ENCODE data around the gene CLCA2. TPM values are rescaled to one million over a fixed set of nuclear protein-coding genes. Genes with fewer than 3 reads are reported as not detected.

CLCA2 gene, protein sequence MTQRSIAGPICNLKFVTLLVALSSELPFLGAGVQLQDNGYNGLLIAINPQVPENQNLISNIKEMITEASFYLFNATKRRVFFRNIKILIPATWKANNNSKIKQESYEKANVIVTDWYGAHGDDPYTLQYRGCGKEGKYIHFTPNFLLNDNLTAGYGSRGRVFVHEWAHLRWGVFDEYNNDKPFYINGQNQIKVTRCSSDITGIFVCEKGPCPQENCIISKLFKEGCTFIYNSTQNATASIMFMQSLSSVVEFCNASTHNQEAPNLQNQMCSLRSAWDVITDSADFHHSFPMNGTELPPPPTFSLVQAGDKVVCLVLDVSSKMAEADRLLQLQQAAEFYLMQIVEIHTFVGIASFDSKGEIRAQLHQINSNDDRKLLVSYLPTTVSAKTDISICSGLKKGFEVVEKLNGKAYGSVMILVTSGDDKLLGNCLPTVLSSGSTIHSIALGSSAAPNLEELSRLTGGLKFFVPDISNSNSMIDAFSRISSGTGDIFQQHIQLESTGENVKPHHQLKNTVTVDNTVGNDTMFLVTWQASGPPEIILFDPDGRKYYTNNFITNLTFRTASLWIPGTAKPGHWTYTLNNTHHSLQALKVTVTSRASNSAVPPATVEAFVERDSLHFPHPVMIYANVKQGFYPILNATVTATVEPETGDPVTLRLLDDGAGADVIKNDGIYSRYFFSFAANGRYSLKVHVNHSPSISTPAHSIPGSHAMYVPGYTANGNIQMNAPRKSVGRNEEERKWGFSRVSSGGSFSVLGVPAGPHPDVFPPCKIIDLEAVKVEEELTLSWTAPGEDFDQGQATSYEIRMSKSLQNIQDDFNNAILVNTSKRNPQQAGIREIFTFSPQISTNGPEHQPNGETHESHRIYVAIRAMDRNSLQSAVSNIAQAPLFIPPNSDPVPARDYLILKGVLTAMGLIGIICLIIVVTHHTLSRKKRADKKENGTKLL
- 0.45 and 9.7 TPM in 2 replicates for total RNA-seq (ENCODE audit: low replicate concordance)

DNA sequence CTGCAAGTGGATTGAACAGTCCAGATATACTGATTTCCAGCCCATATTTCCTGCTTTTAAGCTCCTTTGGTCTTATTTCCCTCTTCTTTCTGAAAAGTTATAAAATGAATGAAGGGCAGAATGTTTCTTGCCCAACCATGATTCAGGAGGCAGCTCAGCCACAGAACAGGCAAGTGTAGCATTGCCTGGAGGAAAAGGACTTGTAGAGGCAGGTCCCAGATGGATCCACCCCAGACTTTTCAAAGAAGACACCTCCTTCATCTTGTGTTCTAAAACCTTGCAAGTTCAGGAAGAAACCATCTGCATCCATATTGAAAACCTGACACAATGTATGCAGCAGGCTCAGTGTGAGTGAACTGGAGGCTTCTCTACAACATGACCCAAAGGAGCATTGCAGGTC, at the start of gene CLCA2:
CLCA2 (plus strand) TSS at position 299 of the 400 bp plus-strand sequence; CDS start at position 376, 77 bp downstream.

DNA sequence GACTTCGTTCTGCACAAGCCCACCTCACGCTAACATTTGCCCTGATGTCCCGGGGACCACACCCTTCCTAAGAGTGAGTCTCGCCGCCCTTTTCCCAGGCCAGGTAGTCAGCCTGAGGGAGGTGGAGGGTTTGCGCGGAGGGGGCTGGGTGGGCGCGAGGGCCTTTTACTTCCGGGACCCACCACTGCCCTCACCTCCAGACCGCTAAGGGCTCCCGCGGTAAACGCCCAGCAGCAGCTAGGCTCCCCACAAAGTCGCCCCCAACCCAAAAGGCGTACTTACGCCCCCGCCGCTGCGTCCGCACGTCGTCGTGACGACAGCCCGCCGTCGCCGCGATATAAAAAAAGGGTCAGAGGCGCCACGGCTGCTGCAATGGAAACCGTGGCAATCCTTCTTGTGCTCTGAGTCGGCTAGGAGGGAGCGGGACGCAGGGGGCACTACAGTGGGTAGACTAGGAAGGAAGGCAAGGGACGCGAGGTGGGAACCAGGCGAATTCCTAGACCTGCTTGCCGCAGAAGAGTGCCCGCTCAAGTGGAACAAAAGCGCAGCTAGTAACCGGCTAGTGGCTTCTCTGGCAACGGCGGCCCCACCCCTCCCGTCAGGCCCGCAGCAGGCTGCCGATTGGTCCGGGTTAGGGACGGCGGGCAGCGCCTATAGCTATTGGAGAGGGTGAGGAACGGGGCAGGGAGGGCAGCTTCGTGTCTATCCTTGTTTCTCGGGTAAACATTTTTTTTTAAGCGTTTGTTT, 28.0 kb upstream of the CLCA2 start, which contains the start of gene ODF2L:
ODF2L (minus strand) TSS at position 573 of the 747 bp plus-strand sequence. CDS start 9,296 bp downstream, outside the sequence.

DNA sequence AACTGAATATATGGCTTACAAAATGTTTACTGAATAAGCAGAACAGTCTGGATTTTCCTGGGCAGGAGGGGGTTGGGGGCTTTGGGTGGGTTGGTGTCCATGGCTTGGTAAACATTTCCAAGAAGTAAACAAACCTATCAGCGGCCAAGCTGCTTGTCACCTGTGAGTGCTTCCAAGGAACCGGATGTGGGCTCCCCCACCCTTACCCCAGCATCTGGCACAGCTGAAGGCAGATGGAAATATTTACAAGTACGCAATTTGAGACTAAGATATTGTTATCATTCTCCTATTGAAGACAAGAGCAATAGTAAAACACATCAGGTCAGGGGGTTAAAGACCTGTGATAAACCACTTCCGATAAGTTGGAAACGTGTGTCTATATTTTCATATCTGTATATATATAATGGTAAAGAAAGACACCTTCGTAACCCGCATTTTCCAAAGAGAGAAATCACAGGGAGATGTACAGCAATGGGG, 44.6 kb downstream of the CLCA2 start, which contains the start of gene CLCA1:
CLCA1 (plus strand) TSS at position 427 of the 477 bp plus-strand sequence; CDS start at position 472, 45 bp downstream.

Other genes starting within 250 kb of the CLCA2 start
- 12.1 and 20.0 TPM in 2 replicates for gene ODF2L, start 27.8 kb upstream of the CLCA2 start, total RNA-seq (ENCODE audit: low replicate concordance)
- gene CLCA1, start 44.8 kb downstream of the CLCA2 start, total RNA-seq (ENCODE audit: low replicate concordance) = under 0.01 TPM in 1 of 2 replicates, not detected in the other
- gene CLCA4, start 122.9 kb downstream of the CLCA2 start, total RNA-seq (ENCODE audit: low replicate concordance) = not detected in 2 replicates

All from smooth muscle cell of the coronary artery (primary cell).